ENCODE measurements around the gene UNKL. TPM values are rescaled to one million over a fixed set of nuclear protein-coding genes. Genes with fewer than 3 reads are reported as not detected.
A peak's percentile ranks its signal among the peaks of the same experiment; 100 is the strongest.

UNKL gene
- total RNA-seq, 1 donor from 2014 or later, result 31.5 TPM

DNA sequence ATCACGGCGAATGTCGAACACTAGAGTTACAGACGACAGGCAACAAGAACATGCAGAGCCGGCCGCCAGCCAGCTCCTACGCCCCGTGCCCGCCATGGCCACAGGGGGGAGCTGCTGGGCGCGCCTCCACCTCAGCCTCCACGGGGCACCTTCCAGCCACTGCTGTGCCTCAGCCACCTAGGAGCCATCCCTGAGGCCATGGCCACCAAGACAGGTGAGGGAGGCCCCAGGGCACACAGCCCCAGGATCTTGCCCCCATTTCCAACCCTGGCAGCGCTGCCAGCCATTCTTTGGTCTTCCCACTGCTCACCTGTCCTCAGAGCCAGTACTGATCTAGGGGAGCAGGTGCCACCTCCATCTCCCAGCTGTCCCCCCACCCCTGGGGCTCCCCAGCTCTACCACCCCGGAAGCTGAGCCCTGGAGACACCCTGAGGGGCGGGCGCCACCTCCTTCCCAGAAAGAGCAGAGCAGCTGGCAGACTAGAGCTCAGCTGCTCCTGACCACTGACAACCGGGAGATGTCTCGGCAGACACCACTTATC is 50.9 kb downstream of the UNKL start:
- peaks cover 1% of the 10 kb centered on the region for H3K36me3 Mint-ChIP-seq (ENCODE audit: insufficient read depth)
- no peaks in the 10 kb centered on the region for H3K9me3 Mint-ChIP-seq (ENCODE audit: low read depth)
- no peaks in the 10 kb centered on the region for H3K4me1 Mint-ChIP-seq (ENCODE audit: low read depth)
- H3K27me3 Mint-ChIP-seq, result no peaks in the 10 kb centered on the region
- H3K4me3 Mint-ChIP-seq (ENCODE audit: low read depth), result no peak overlapping the region
- no peak overlapping the region for H3K27ac Mint-ChIP-seq
- peak; percentile 56 for DNase-seq (ENCODE audit: low spot score, unreplicated experiment)
- TF ChIP-seq CTCF (IDR thresholded peaks at IDR 0.05; ENCODE audit: unreplicated experiment), result peak; percentile 85

DNA sequence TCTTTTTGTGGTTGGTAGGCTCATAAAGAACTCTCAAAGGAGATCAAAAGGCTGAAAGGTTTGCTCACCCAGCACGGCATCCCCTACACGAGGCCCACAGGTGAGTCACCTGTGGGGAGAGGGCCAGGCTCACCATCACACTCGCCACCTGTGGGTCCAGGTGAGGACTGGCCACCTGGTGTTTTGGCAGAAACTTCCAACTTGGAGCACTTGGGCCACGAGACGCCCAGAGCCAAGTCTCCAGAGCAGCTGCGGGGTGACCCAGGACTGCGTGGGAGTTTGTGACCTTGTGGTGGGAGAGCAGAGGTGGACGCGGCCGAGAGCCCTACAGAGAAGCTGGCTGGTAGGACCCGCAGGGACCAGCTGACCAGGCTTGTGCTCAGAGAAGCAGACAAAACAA is 51.7 kb downstream of the UNKL start:
- Mint-ChIP-seq H3K9me3 (ENCODE audit: low read depth) (no peaks in the 10 kb centered on the region), H3K27ac (no peak overlapping the region), H3K4me1 (ENCODE audit: low read depth) (no peaks in the 10 kb centered on the region), H3K27me3 (no peaks in the 10 kb centered on the region), H3K4me3 (ENCODE audit: low read depth) (no peak overlapping the region), H3K36me3 (ENCODE audit: insufficient read depth) (peaks cover 1% of the 10 kb centered on the region)
- no peak for TF ChIP-seq CTCF (IDR thresholded peaks at IDR 0.05; ENCODE audit: unreplicated experiment)
- DNase-seq (ENCODE audit: low spot score, unreplicated experiment), result no peak

DNA sequence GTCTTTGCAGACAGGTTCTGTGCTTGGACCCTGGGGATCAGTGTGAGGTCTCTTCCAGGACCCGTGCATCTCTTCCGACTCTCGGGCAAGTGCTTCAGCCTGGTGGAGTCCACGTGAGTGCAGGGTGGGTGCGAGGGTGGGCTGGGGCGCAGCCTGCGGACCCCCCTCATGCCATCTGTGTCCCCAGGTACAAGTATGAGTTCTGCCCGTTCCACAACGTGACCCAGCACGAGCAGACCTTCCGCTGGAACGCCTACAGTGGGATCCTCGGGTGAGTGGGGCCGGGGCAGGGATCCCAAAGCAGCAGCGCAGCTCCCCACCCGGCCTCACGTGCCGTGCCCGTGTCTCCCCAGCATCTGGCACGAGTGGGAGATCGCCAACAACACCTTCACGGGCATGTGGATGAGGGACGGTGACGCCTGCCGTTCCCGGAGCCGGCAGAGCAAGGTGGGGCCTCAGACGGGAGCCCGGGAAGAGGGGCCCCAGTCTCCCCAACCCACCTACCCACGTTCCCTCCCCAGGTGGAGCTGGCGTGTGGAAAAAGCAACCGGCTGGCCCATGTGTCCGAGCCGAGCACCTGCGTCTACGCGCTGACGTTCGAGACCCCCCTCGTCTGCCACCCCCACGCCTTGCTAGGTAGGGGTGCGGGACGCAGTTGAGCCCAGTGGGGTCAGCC is 52.7 kb downstream of the UNKL start:
- Mint-ChIP-seq H3K9me3 (ENCODE audit: low read depth) (no peaks in the 10 kb centered on the region), H3K4me3 (ENCODE audit: low read depth) (no peak overlapping the region), H3K27ac (no peak overlapping the region), H3K27me3 (no peaks in the 10 kb centered on the region), H3K36me3 (ENCODE audit: insufficient read depth) (peaks cover 1% of the 10 kb centered on the region), H3K4me1 (ENCODE audit: low read depth) (no peaks in the 10 kb centered on the region)
- DNase-seq (ENCODE audit: low spot score, unreplicated experiment), result no peak
- no peak for TF ChIP-seq CTCF (IDR thresholded peaks at IDR 0.05; ENCODE audit: unreplicated experiment)

DNA sequence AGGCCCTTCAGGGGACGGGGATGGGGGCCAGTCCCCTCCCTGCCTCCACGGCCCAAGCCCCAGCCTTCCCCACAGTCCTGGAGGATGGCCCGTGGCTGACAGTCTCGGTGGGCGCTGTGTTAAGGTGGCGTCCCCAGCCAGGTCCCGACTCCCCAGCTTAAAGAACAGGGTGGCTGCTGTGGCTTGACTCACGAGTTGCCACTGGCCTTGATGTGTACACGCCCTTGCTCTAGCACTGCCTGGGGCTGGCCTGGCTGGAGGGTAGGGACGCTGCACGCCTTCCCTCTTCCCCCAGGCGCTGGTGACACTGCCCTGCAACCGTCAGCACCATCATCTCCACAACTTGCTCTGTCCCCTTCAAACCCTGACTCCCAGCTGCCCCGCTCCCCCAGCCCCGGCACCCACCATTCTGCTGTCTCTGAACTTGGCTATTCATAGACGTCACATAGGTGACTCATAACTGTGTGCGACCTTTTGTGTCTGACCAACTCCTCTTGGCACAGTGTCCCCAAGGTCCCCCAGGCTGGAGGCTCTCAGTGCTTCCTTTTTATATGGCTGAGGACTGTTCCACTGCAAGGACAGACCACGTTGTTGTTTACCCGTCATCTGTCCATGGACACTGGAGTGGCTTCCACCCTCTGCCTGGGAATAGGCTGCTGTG is 56.5 kb downstream of the UNKL start:
- H3K27me3 Mint-ChIP-seq, result no peaks in the 10 kb centered on the region
- peaks cover 1% of the 10 kb centered on the region for H3K4me1 Mint-ChIP-seq (ENCODE audit: low read depth)
- no peaks in the 10 kb centered on the region for H3K9me3 Mint-ChIP-seq (ENCODE audit: low read depth)
- no peaks in the 10 kb centered on the region for H3K36me3 Mint-ChIP-seq (ENCODE audit: insufficient read depth)
- TF ChIP-seq CTCF (IDR thresholded peaks at IDR 0.05; ENCODE audit: unreplicated experiment), result no peak
- DNase-seq (ENCODE audit: low spot score, unreplicated experiment), result no peak
- H3K4me3 Mint-ChIP-seq (ENCODE audit: low read depth), result no peak overlapping the region
- no peak overlapping the region for H3K27ac Mint-ChIP-seq

GRCh38 chr16:1356061-1356900 is 58.2 kb downstream of the UNKL start:
- Mint-ChIP-seq H3K27me3 (no peaks in the 10 kb centered on the region), H3K4me3 (ENCODE audit: low read depth) (no peak overlapping the region), H3K9me3 (ENCODE audit: low read depth) (no peaks in the 10 kb centered on the region), H3K27ac (no peak overlapping the region), H3K4me1 (ENCODE audit: low read depth) (peaks cover 7% of the 10 kb centered on the region), H3K36me3 (ENCODE audit: insufficient read depth) (no peaks in the 10 kb centered on the region)
- no peak for TF ChIP-seq CTCF (IDR thresholded peaks at IDR 0.05; ENCODE audit: unreplicated experiment)
- DNase-seq (ENCODE audit: low spot score, unreplicated experiment), result no peak
